Astrocyte of the spinal cord (primary cell): ENCODE results near the gene B3GNT7.
"Not testable (repeated sequence)": the region's sequence is repeated elsewhere in the genome, so short reads cannot be mapped to it uniquely, and the experiment has no call there.

Experiments used
- DNase-seq: peaks from one replicate; pipeline ENCODE4 v3.0.0; 2011; ENCODE audit warnings: low read depth, low spot score
- H3K4me3 ChIP-seq: 2 replicates; pipeline ENCODE4 v1.5.1; 2011; ENCODE audit warnings: low read depth, mild to moderate bottlenecking, low read length, moderate library complexity
- CTCF ChIP-seq: IDR thresholded peaks from 2 replicates; pipeline ENCODE4 v1.5.1; 2012; ENCODE audit warnings: low read depth, mild to moderate bottlenecking, low read length, inconsistent platforms
- in situ Hi-C: cut with HindIII; loops from 2 replicates; pipeline ENCODE4 v1.10.0; 2017; ENCODE audit warnings: low sequenced_read_pairs

The B3GNT7 gene

GRCh38 chr2:231429901-231430300, 34.4 kb downstream of the B3GNT7 start:
- in situ Hi-C loops = no loop called here
- no peak for TF ChIP-seq CTCF
- no peak for DNase-seq
- H3K4me3 ChIP-seq = no peak overlapping the region

GRCh38 chr2:231430437-231430836, 34.9 kb downstream of the B3GNT7 start:
- in situ Hi-C loops, H3K4me3 ChIP-seq, DNase-seq: not testable (repeated sequence)

- no peak for DNase-seq
- in situ Hi-C loops = no loop called here
- no peak overlapping the region for H3K4me3 ChIP-seq
- no peak for TF ChIP-seq CTCF
Measured at GRCh38 chr2:231431606-231432005, 36.1 kb downstream of the B3GNT7 start.

GRCh38 chr2:231433990-231434389, 38.5 kb downstream of the B3GNT7 start:
- no peak for DNase-seq
- H3K4me3 ChIP-seq = no peak overlapping the region
- in situ Hi-C loops = no loop called here
- TF ChIP-seq CTCF = no peak

GRCh38 chr2:231436957-231437356, 41.4 kb downstream of the B3GNT7 start:
- no peak for TF ChIP-seq CTCF
- no peak for DNase-seq
- no peak overlapping the region for H3K4me3 ChIP-seq
- in situ Hi-C loops = no loop called here

- no peak overlapping the region for H3K4me3 ChIP-seq
- in situ Hi-C loops = no loop called here
- DNase-seq = no peak
- TF ChIP-seq CTCF = no peak
Measured at GRCh38 chr2:231449503-231450054, 54.1 kb downstream of the B3GNT7 start.

GRCh38 chr2:231450548-231450989, 55.1 kb downstream of the B3GNT7 start:
- in situ Hi-C loops = no loop called here
- no peak for TF ChIP-seq CTCF

More at GRCh38 chr2:231450548-231450989, 55.1 kb downstream of the B3GNT7 start:
- H3K4me3 ChIP-seq = no peak overlapping the region
- no peak for DNase-seq
